ENCODE data around the gene CMTM4.

Gene CMTM4

DNA sequence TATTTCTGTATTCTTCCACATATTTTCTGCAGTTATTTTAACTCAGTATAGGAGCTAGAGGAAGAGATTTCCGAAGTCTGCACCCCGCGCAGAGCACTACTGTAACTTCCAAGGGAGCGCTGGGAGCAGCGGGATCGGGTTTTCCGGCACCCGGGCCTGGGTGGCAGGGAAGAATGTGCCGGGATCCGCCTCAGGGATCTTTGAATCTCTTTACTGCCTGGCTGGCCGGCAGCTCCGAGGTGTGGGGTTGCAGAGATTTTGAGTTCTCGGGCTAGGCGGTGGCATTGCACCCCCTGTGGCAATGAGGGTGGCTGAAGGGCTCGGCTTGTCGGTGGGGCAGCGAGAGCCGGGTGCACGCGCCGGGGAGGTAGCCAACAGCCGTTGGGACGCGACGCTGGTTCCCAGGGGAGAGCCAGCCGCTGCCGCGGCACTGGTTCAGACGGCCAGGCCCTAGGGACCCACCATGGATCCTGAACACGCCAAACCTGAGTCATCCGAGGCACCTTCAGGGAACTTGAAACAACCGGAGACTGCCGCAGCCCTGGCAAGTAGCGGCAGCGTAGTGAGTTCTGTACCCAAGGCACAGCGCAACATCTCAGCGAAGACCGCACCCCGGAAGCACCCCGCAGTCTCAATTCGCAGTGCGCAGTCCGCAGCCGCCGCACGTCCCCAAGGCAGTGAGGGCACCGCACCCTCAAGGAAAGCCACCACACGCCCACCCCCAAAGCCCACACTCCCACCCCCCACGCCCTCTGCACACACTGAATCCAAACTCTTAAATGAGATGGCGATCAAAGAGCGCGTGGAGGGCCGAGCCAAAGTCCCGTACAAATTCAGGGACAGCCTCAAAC lies 130.3 kb downstream of the CMTM4 start, which contains the start of gene CMTM1:
CMTM1 (plus strand) TSS at position 389 of the 851 bp plus-strand sequence; CDS start at position 464, 75 bp downstream.
- DNase-seq (ENCODE audit: low read depth in 2 of 2) = no peak
